PC-3 (cell line): Measurements from ENCODE around the gene NHSL1. TPM values are rescaled to one million over a fixed set of nuclear protein-coding genes. Genes with fewer than 3 reads are reported as not detected.

Experiments
- ATAC-seq: fragments of 200-7000 bp; cut with Tn5 transposase; 2 replicates; pipeline ENCODE4 v1.9.1; 2020; ENCODE audit warnings: mild to moderate bottlenecking, moderate library complexity
- BruUV-seq: library from RNA; stranded (reverse); fragments of 400-500 nt; replicated peaks from 2 replicates; lab custom pipeline; 2021; lab: Mats Ljungman, UMichigan
- CTCF ChIA-PET: fragments of 300-600 bp; sonication (Branson Sonifier 250); formaldehyde crosslinking; loops from one replicate; lab custom pipeline; 2022; ENCODE audit warnings: antibody characterized with exemption; lab: Charles Lee
- POLR2A ChIA-PET: fragments of 300-600 bp; sonication (Branson Sonifier 250); formaldehyde crosslinking; loops from one replicate; lab custom pipeline; 2022; ENCODE audit warnings: antibody characterized with exemption; ENCODE audit not compliant: unreplicated experiment; lab: Charles Lee
- DNase-seq: peaks from one replicate; pipeline ENCODE4 v3.0.0-alpha.2; 2015
- H2AFZ ChIP-seq: fragments of 300-600 bp; sonication (generic); 2 replicates; pipeline ENCODE4 v1.6.0; 2016; ENCODE audit warnings: antibody characterized with exemption, low read length
- H3F3A ChIP-seq: fragments of 300-600 bp; sonication (generic); one replicate; pipeline ENCODE4 v1.6.0; 2017; ENCODE audit warnings: antibody characterized with exemption, low read length, control low read depth, mild to moderate bottlenecking; ENCODE audit not compliant: unreplicated experiment
- H3K27ac ChIP-seq: fragments of 300-600 bp; sonication (generic); 2 replicates; pipeline ENCODE4 v1.5.1; 2016; ENCODE audit warnings: mild to moderate bottlenecking, low read length
- H3K27me3 ChIP-seq: fragments of 300-600 bp; sonication (generic); 2 replicates; pipeline ENCODE4 v1.6.1; 2016; ENCODE audit warnings: low read length, mixed read lengths
- H3K36me3 ChIP-seq: fragments of 300-600 bp; sonication (generic); 2 replicates; pipeline ENCODE4 v1.6.1; 2016; ENCODE audit warnings: low read depth, mixed run types, low read length, mixed read lengths
- H3K4me1 ChIP-seq: fragments of 300-600 bp; sonication (generic); 2 replicates; pipeline ENCODE4 v1.5.1; 2016; ENCODE audit warnings: low read length; ENCODE audit not compliant: insufficient read depth
- H3K4me2 ChIP-seq: fragments of 300-600 bp; sonication (generic); 2 replicates; pipeline ENCODE4 v1.6.0; 2016; ENCODE audit warnings: low read length
- H3K4me3 ChIP-seq: fragments of 300-600 bp; sonication (generic); 2 replicates; pipeline ENCODE4 v1.5.1; 2016; ENCODE audit warnings: mild to moderate bottlenecking, low read length, mixed read lengths
- H3K79me2 ChIP-seq: fragments of 300-600 bp; sonication (generic); 2 replicates; pipeline ENCODE4 v1.6.1; 2017; ENCODE audit warnings: low read length, mixed read lengths
- H3K9ac ChIP-seq: fragments of 300-600 bp; sonication (generic); 2 replicates; pipeline ENCODE4 v1.6.0; 2016; ENCODE audit warnings: mild to moderate bottlenecking, low read length
- H3K9me2 ChIP-seq: fragments of 300-600 bp; sonication (generic); replicated peaks from 2 replicates; pipeline ENCODE4 v1.6.1; 2016; ENCODE audit warnings: mixed run types, low read length, mixed read lengths
- H3K9me3 ChIP-seq: fragments of 300-600 bp; sonication (generic); 2 replicates; pipeline ENCODE4 v1.6.1; 2016; ENCODE audit warnings: low read length, mixed read lengths
- H4K20me1 ChIP-seq: fragments of 300-600 bp; sonication (generic); 2 replicates; pipeline ENCODE4 v1.6.1; 2016; ENCODE audit warnings: low read length, mixed read lengths
- CTCF ChIP-seq: fragments of 300-600 bp; sonication (generic); conservative IDR thresholded peaks from 2 replicates; pipeline ENCODE4 v1.5.1; 2017; ENCODE audit warnings: antibody characterized with exemption, low read depth, mild to moderate bottlenecking, low read length
- EZH2 ChIP-seq: fragments of 300-600 bp; sonication (generic); IDR thresholded peaks from one replicate; pipeline ENCODE4 v1.6.1; 2017; ENCODE audit warnings: antibody characterized with exemption, mild to moderate bottlenecking, low read length; ENCODE audit not compliant: unreplicated experiment
- EZH2phosphoT487 ChIP-seq: fragments of 300-600 bp; sonication (generic); IDR thresholded peaks from 2 replicates; pipeline ENCODE4 v1.6.1; 2018; ENCODE audit warnings: mild to moderate bottlenecking, antibody characterized with exemption, low read length, borderline replicate concordance
- intact Hi-C: fragments of 100-400 bp; cut with micrococcal nuclease; formaldehyde crosslinking; loops from 2 replicates; pipeline ENCODE4 v1.9.0; 2023
- total RNA-seq: library from RNA; depleted of rRNA; stranded (reverse); fragments of >200 nt; gene quantifications from 2 replicates; pipeline ENCODE4 v1.2.3, GENCODE V29; 2014

NHSL1 gene
- total RNA-seq, 1 experiment from 2014 or later, result 4.8 TPM

GRCh38 chr6:138454981-138455706 is 44.1 kb downstream of the NHSL1 start:
- Histone ChIP-seq H3K9me2 (no peaks in the 10 kb centered on the region), H3K27me3 (no peaks in the 10 kb centered on the region), H3K4me2 (peak overlapping the region; percentile 67), H3K9ac (peak overlapping the region; percentile 54), H3K4me3 (peak overlapping the region; percentile 28; the same call in 1 of the 2 replicates), H4K20me1 (no peaks in the 10 kb centered on the region), H2AFZ (peak overlapping the region; percentile 58; the same call in 1 of the 2 replicates), H3K4me1 (peaks cover 21% of the 10 kb centered on the region), H3K9me3 (no peaks in the 10 kb centered on the region), H3F3A (no peaks in the 10 kb centered on the region), H3K79me2 (no peaks in the 10 kb centered on the region), H3K27ac (peak overlapping the region; percentile 96), H3K36me3 (no peaks in the 10 kb centered on the region)
- DNase-seq (peak; percentile 53), ATAC-seq (peak; percentile 87)
- ChIA-PET CTCF (interaction anchor here (0.7 kb wide), 1 partner anchor 10 kb away, joined by 3 read pairs; no protein-coding TSS in a partner anchor), POLR2A (interaction anchor here (0.7 kb wide), 1 partner anchor 41 kb away, joined by 4 read pairs; no protein-coding TSS in a partner anchor)
- no peak for TF ChIP-seq EZH2phosphoT487
- TF ChIP-seq CTCF, result no peak
- TF ChIP-seq EZH2, result no peak
- no TSS peak for BruUV-seq
- intact Hi-C loops, result loop anchor here (2.0 kb wide), 1 partner anchor 14 kb away; no protein-coding TSS in a partner anchor

GRCh38 chr6:138451043-138451442 is 48.3 kb downstream of the NHSL1 start:
- Histone ChIP-seq H3K79me2 (no peaks in the 10 kb centered on the region), H3K27ac (no peak overlapping the region), H3K9me3 (no peaks in the 10 kb centered on the region), H3K4me1 (peaks cover 15% of the 10 kb centered on the region), H3K4me3 (no peak overlapping the region), H3K9ac (no peak overlapping the region), H2AFZ (no peak overlapping the region), H3K4me2 (no peak overlapping the region), H3K9me2 (no peaks in the 10 kb centered on the region), H4K20me1 (no peaks in the 10 kb centered on the region), H3K36me3 (no peaks in the 10 kb centered on the region), H3K27me3 (no peaks in the 10 kb centered on the region), H3F3A (no peaks in the 10 kb centered on the region)
- no TSS peak for BruUV-seq
- intact Hi-C loops, result no loop called here
- ChIA-PET CTCF (no interaction called here), POLR2A (no interaction called here)
- TF ChIP-seq EZH2 (no peak), CTCF (no peak), EZH2phosphoT487 (no peak)
- ATAC-seq (no peak), DNase-seq (no peak)

- H3K9ac ChIP-seq, result no peak overlapping the region
- intact Hi-C loops, result no loop called here
- H3K9me3 ChIP-seq, result no peaks in the 10 kb centered on the region
- no TSS peak for BruUV-seq
- H3K79me2 ChIP-seq, result no peaks in the 10 kb centered on the region
- H3K27me3 ChIP-seq, result no peaks in the 10 kb centered on the region
- no peaks in the 10 kb centered on the region for H3K9me2 ChIP-seq
- no peak overlapping the region for H3K4me3 ChIP-seq
- H3F3A ChIP-seq, result no peaks in the 10 kb centered on the region
- ChIA-PET POLR2A (interaction anchor here (0.5 kb wide), 1 partner anchor 15 kb away, joined by 12 read pairs; no protein-coding TSS in a partner anchor), CTCF (no interaction called here)
- ATAC-seq (no peak), DNase-seq (no peak)
- no peak overlapping the region for H3K27ac ChIP-seq
- H2AFZ ChIP-seq, result no peak overlapping the region
- no peaks in the 10 kb centered on the region for H3K36me3 ChIP-seq
- TF ChIP-seq CTCF, result no peak
- TF ChIP-seq EZH2, result no peak
- peaks cover 10% of the 10 kb centered on the region for H3K4me1 ChIP-seq
- H4K20me1 ChIP-seq, result no peaks in the 10 kb centered on the region
- no peak overlapping the region for H3K4me2 ChIP-seq
Observed at GRCh38 chr6:138450445-138450844, 48.8 kb downstream of the NHSL1 start.
